ENCODE measurements around the gene MR1.

The MR1 gene

GRCh38 chr1:181100015-181100905 is 66.5 kb downstream of the MR1 start (continued):
- TF ChIP-seq ZNF518A (tag by site-specific recombination; conservative IDR thresholded peaks at IDR 0.05; ENCODE audit: low read depth) = no peak
- no peak for TF ChIP-seq ZNF544 (tag by site-specific recombination; IDR thresholded peaks at IDR 0.05)
- TF ChIP-seq ZEB2 (tag by site-specific recombination; IDR thresholded peaks at IDR 0.05) = no peak; the same call in none of the 2 replicates
- no peak for TF ChIP-seq ZSCAN18 (tag by site-specific recombination; IDR thresholded peaks at IDR 0.05)
- TF ChIP-seq ZNF362 (tag by site-specific recombination; IDR thresholded peaks at IDR 0.05) = no peak
- TF ChIP-seq ZNF138 (tag by site-specific recombination; IDR thresholded peaks at IDR 0.05; ENCODE audit: borderline replicate concordance) = no peak
- TF ChIP-seq SCRT2 (tag by site-specific recombination; IDR thresholded peaks at IDR 0.05) = no peak
- no peak for TF ChIP-seq ZNF768 (tag by site-specific recombination; IDR thresholded peaks at IDR 0.05)
- TF ChIP-seq ZNF140 (tag by site-specific recombination; IDR thresholded peaks at IDR 0.05) = no peak
- TF ChIP-seq ZNF366 (tag by site-specific recombination; conservative IDR thresholded peaks at IDR 0.05) = no peak; the same call in none of the 2 replicates
- TF ChIP-seq ZBTB7A (tag by site-specific recombination; IDR thresholded peaks at IDR 0.05; ENCODE audit: low read depth) = no peak
- no peak for TF ChIP-seq ZNF621 (tag by site-specific recombination; IDR thresholded peaks at IDR 0.05)
- TF ChIP-seq ZNF645 (tag by site-specific recombination; IDR thresholded peaks at IDR 0.05) = no peak
- TF ChIP-seq GLIS2 (tag by site-specific recombination; IDR thresholded peaks at IDR 0.05) = peak; percentile 84
- TF ChIP-seq ZNF202 (tag by site-specific recombination; IDR thresholded peaks at IDR 0.05; ENCODE audit: borderline replicate concordance) = no peak
- peak; percentile 91 for TF ChIP-seq GLIS1 (tag by site-specific recombination; IDR thresholded peaks at IDR 0.05)
- TF ChIP-seq MZF1 (tag by site-specific recombination; IDR thresholded peaks at IDR 0.05; ENCODE audit: borderline replicate concordance) = no peak
- TF ChIP-seq ZNF654 (tag by site-specific recombination; IDR thresholded peaks at IDR 0.05; ENCODE audit: low read depth) = 0 out of 2 replicates have a peak, but pooled peaks have one; percentile 1
- no peak for TF ChIP-seq KLF1 (tag by site-specific recombination; IDR thresholded peaks at IDR 0.05)
- no peak for TF ChIP-seq ZBTB8A (tag by site-specific recombination; IDR thresholded peaks at IDR 0.05)
- TF ChIP-seq ZNF677 (tag by site-specific recombination; IDR thresholded peaks at IDR 0.05) = no peak
- 0 out of 2 replicates have a peak, but pooled peaks have one; percentile 36 for TF ChIP-seq ZXDB (tag by site-specific recombination; IDR thresholded peaks at IDR 0.05)
- TF ChIP-seq YY1 (tag by site-specific recombination; IDR thresholded peaks at IDR 0.05) = no peak
- 0 out of 2 replicates have a peak, but pooled peaks have one; percentile 26 for TF ChIP-seq TRIM28 (IDR thresholded peaks at IDR 0.05; ENCODE audit: borderline replicate concordance, low read length)
- no peak for TF ChIP-seq SALL2 (tag by site-specific recombination; IDR thresholded peaks at IDR 0.05; ENCODE audit: borderline replicate concordance)
- TF ChIP-seq ZNF639 (tag by site-specific recombination; IDR thresholded peaks at IDR 0.05) = peak; percentile 67
- no peak for TF ChIP-seq ZNF785 (tag by site-specific recombination; IDR thresholded peaks at IDR 0.05)
- TF ChIP-seq BCL11A (tag by site-specific recombination; IDR thresholded peaks at IDR 0.05; ENCODE audit: low read depth) = peak; percentile 18; the same call in 1 of the 2 replicates
- TF ChIP-seq ZNF184 (tag by site-specific recombination; IDR thresholded peaks at IDR 0.05) = no peak
- no peak for TF ChIP-seq SP3 (tag by site-specific recombination; IDR thresholded peaks at IDR 0.05)
- peak; percentile 12; the same call in 1 of the 2 replicates for TF ChIP-seq ZFP37 (tag by site-specific recombination; IDR thresholded peaks at IDR 0.05)

All from HEK293 (cell line).